Measurements from ENCODE around the gene TCEA3. TPM values are rescaled to one million over a fixed set of nuclear protein-coding genes. Genes with fewer than 3 reads are reported as not detected.
A peak's percentile ranks its signal among the peaks of the same experiment; 100 is the strongest.

Gene TCEA3
- total RNA-seq, 2 donors from 2014 or later: 65.2 to 115 TPM

DNA sequence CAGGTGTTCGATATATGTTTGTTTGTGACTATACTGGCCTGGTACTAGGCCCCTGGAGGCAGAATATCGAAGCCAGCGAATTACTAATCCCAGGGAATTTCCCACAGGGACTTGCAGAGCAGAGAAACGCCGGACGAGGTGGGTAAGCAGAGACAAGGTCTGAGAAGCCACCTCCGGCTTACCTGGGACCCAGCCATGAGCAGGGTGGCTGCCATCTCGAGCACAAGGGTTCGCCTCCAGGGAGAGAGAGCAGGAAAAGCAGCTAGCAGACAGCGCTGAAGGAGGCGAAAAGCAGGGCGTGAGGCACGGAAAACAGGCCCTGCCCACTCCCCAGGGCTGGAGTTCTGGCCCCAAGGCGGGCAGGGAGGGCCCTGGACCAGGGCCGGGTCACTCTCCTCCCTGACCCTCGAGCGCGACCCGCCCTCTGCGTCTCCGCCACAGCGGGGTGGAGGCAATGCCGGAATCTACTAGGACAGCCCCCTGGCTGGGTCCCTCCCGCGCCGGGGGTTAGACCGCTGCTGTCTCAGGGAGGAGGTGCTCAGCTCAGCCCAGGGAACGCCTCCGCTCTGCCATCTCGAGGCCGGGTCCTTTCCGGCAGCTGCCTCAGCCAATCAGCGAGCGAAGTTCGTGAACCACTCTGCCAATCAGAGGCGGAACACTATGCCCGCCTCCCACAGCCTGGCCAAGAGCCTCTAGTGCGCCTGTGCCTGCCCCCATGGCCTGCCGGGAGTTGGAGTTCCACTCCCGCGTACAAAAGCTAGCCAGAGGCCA is 56.6 kb downstream of the TCEA3 start:
- H3K27me3 ChIP-seq (replicated peaks; ENCODE audit: insufficient read depth): no peaks in the 10 kb centered on the region
- intact Hi-C loops (cut with DNase I): loop anchor here (2.0 kb wide), 1 partner anchor 23 kb away; the partner anchor contains the start of gene HNRNPR
- TF ChIP-seq POLR2A (IDR thresholded peaks at IDR 0.05): peak; percentile 96
- TF ChIP-seq POLR2AphosphoS5 (IDR thresholded peaks at IDR 0.05): peak; percentile 95
- TF ChIP-seq, protein P1, sequence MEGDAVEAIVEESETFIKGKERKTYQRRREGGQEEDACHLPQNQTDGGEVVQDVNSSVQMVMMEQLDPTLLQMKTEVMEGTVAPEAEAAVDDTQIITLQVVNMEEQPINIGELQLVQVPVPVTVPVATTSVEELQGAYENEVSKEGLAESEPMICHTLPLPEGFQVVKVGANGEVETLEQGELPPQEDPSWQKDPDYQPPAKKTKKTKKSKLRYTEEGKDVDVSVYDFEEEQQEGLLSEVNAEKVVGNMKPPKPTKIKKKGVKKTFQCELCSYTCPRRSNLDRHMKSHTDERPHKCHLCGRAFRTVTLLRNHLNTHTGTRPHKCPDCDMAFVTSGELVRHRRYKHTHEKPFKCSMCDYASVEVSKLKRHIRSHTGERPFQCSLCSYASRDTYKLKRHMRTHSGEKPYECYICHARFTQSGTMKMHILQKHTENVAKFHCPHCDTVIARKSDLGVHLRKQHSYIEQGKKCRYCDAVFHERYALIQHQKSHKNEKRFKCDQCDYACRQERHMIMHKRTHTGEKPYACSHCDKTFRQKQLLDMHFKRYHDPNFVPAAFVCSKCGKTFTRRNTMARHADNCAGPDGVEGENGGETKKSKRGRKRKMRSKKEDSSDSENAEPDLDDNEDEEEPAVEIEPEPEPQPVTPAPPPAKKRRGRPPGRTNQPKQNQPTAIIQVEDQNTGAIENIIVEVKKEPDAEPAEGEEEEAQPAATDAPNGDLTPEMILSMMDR (IDR thresholded peaks at IDR 0.05): peak in 2 of 4 experiments; percentile 30 to 50
- DNase-seq (ENCODE audit: low spot score): peak; percentile 99
- H3K36me3 ChIP-seq: peaks cover 2 to 11% of the 10 kb centered on the region in 2 donors
- WGBS: 2% methylated on average over 39 of the region's 41 CpGs
- peaks cover 18% of the 10 kb centered on the region for H3K4me1 ChIP-seq (replicated peaks)
- no peaks in the 10 kb centered on the region for H3K9me3 ChIP-seq
- peak overlapping the region; percentile 82 to 88 for H3K4me3 ChIP-seq
- H3K27ac ChIP-seq: peak overlapping the region; percentile 99

- peaks cover 18% of the 10 kb centered on the region for H3K4me1 ChIP-seq (replicated peaks)
- intact Hi-C loops (cut with DNase I): no loop called here
- peak overlapping the region; percentile 82 to 88 for H3K4me3 ChIP-seq
- H3K9me3 ChIP-seq: peaks cover 2% of the 10 kb centered on the region
- peaks cover 7 to 16% of the 10 kb centered on the region in 2 donors for H3K36me3 ChIP-seq
- peak overlapping the region; percentile 99 for H3K27ac ChIP-seq
- DNase-seq (ENCODE audit: low spot score): no peak
- no peaks in the 10 kb centered on the region for H3K27me3 ChIP-seq (replicated peaks; ENCODE audit: insufficient read depth)
- TF ChIP-seq, protein P1 (IDR thresholded peaks at IDR 0.05): no peak
- TF ChIP-seq POLR2AphosphoS5 (IDR thresholded peaks at IDR 0.05) (no peak), POLR2A (IDR thresholded peaks at IDR 0.05) (no peak)
- 45% methylated on average over 9 of the region's 9 CpGs for WGBS
Measured at GRCh38 chr1:23367451-23367790, 57.1 kb downstream of the TCEA3 start.

GRCh38 chr1:23366598-23366997 is 58.0 kb downstream of the TCEA3 start:
- intact Hi-C loops (cut with DNase I): no loop called here
- DNase-seq (ENCODE audit: low spot score): peak; percentile 63
- WGBS: 39% methylated on average over 5 of the region's 5 CpGs
- TF ChIP-seq POLR2A (IDR thresholded peaks at IDR 0.05) (no peak), POLR2AphosphoS5 (IDR thresholded peaks at IDR 0.05) (peak; percentile 87)
- TF ChIP-seq, protein P1 (IDR thresholded peaks at IDR 0.05): no peak
- H3K4me1 ChIP-seq (replicated peaks): peaks cover 18% of the 10 kb centered on the region
- no peaks in the 10 kb centered on the region for H3K27me3 ChIP-seq (replicated peaks; ENCODE audit: insufficient read depth)
- peak overlapping the region; percentile 99 for H3K27ac ChIP-seq
- H3K9me3 ChIP-seq: peaks cover 8% of the 10 kb centered on the region
- H3K4me3 ChIP-seq: peak overlapping the region in 1 of 2 donors; percentile 88
- H3K36me3 ChIP-seq: peaks cover 11 to 24% of the 10 kb centered on the region in 2 donors

- no peaks in the 10 kb centered on the region for H3K27me3 ChIP-seq (replicated peaks; ENCODE audit: insufficient read depth)
- WGBS: 79% methylated on average over 2 of the region's 2 CpGs
- no peak for DNase-seq (ENCODE audit: low spot score)
Measured at GRCh38 chr1:23366146-23366545, 58.4 kb downstream of the TCEA3 start.

More at GRCh38 chr1:23366146-23366545, 58.4 kb downstream of the TCEA3 start:
- Histone ChIP-seq H3K27ac (peak overlapping the region; percentile 99), H3K4me1 (replicated peaks) (peaks cover 14% of the 10 kb centered on the region), H3K9me3 (peaks cover 8% of the 10 kb centered on the region), H3K36me3 (peaks cover 11 to 24% of the 10 kb centered on the region in 2 donors), H3K4me3 (peak overlapping the region in 1 of 2 donors; percentile 88)
- intact Hi-C loops (cut with DNase I): no loop called here
- TF ChIP-seq, protein P1 (IDR thresholded peaks at IDR 0.05): no peak
- TF ChIP-seq POLR2A (IDR thresholded peaks at IDR 0.05) (no peak), POLR2AphosphoS5 (IDR thresholded peaks at IDR 0.05) (no peak)

Measured in prostate gland (tissue), 2 donors.